Hepatocyte (in vitro differentiated cells): Measurements from ENCODE around the gene C5orf47. TPM values are rescaled to one million over a fixed set of nuclear protein-coding genes. Genes with fewer than 3 reads are reported as not detected.

ENCODE experiments used
- DNase-seq: peaks from one replicate; pipeline ENCODE4 v3.0.0-alpha.2; 2016; ENCODE audit warnings: low spot score
- H2AFZ ChIP-seq: fragments of 200-600 bp; sonication (generic); 2 replicates; pipeline ENCODE4 v1.6.0; 2016; ENCODE audit warnings: antibody characterized with exemption, mild to moderate bottlenecking
- H3K27ac ChIP-seq: fragments of 200-600 bp; sonication (generic); 2 replicates; pipeline ENCODE4 v1.5.1; 2016; ENCODE audit warnings: mild to moderate bottlenecking
- H3K27me3 ChIP-seq: fragments of 200-600 bp; sonication (generic); 2 replicates; pipeline ENCODE4 v1.6.1; 2016
- H3K36me3 ChIP-seq: fragments of 200-600 bp; sonication (generic); replicated peaks from 2 replicates; pipeline ENCODE4 v1.5.1; 2016; ENCODE audit warnings: low read depth; ENCODE audit not compliant: insufficient read depth
- H3K4me1 ChIP-seq: fragments of 200-600 bp; sonication (generic); 2 replicates; pipeline ENCODE4 v1.5.1; 2016; ENCODE audit warnings: mild to moderate bottlenecking, moderate library complexity; ENCODE audit not compliant: insufficient read depth
- H3K4me2 ChIP-seq: fragments of 200-600 bp; sonication (generic); 2 replicates; pipeline ENCODE4 v1.6.0; 2016
- H3K4me3 ChIP-seq: fragments of 200-600 bp; sonication (generic); 2 replicates; pipeline ENCODE4 v1.5.1; 2016; ENCODE audit warnings: mild to moderate bottlenecking
- H3K79me2 ChIP-seq: fragments of 200-600 bp; sonication (generic); 2 replicates; pipeline ENCODE4 v1.6.0; 2017; ENCODE audit warnings: mild to moderate bottlenecking
- H3K9me2 ChIP-seq: fragments of 200-600 bp; sonication (generic); replicated peaks from 2 replicates; pipeline ENCODE4 v1.6.0; 2017; ENCODE audit warnings: mild to moderate bottlenecking; ENCODE audit not compliant: insufficient read depth
- H3K9me3 ChIP-seq: fragments of 200-600 bp; sonication (generic); 2 replicates; pipeline ENCODE4 v1.5.1; 2016; ENCODE audit warnings: low read depth, mild to moderate bottlenecking
- H4K20me1 ChIP-seq: fragments of 200-600 bp; sonication (generic); 2 replicates; pipeline ENCODE4 v1.6.0; 2016; ENCODE audit warnings: mild to moderate bottlenecking; ENCODE audit not compliant: insufficient read depth, poor library complexity, severe bottlenecking
- EZH2 ChIP-seq: fragments of 200-600 bp; sonication (generic); IDR thresholded peaks from 2 replicates; pipeline ENCODE4 v1.6.1; 2016; ENCODE audit warnings: antibody characterized with exemption, mild to moderate bottlenecking, borderline replicate concordance
- EZH2phosphoT487 ChIP-seq: fragments of 200-600 bp; sonication (generic); IDR thresholded peaks from one replicate; pipeline ENCODE4 v1.6.1; 2018; ENCODE audit warnings: antibody characterized with exemption, mild to moderate bottlenecking, low read depth, moderate library complexity; ENCODE audit not compliant: unreplicated experiment, severe bottlenecking
- WGBS: methylation state at CpG from one replicate; pipeline ENCODE4 v1.1.6; 2016; ENCODE audit warnings: low lambda C conversion rate; ENCODE audit errors: missing lambda C conversion rate; 5-methylcytosine and 5-hydroxymethylcytosine counted together
- polyA plus RNA-seq: library from polyadenylated mRNA; unstranded; fragments of >200 nt; fragmentation: Nextera tagmentation; extraction: Ambion mirVana; gene quantifications from 2 replicates; pipeline ENCODE4 v1.2.1, GENCODE V29; 2016
- total RNA-seq: library from RNA; depleted of rRNA; stranded (reverse); fragments of >200 nt; gene quantifications from 2 replicates; pipeline ENCODE4 v1.2.3, GENCODE V29; 2014
- TF ChIP-seq, protein P1 (sequence below): fragments of 200-600 bp; sonication (generic); IDR thresholded peaks from 2 replicates; pipeline ENCODE4 v1.5.1; 2016; ENCODE audit warnings: antibody characterized with exemption, mild to moderate bottlenecking; ENCODE audit not compliant: poor library complexity

The C5orf47 gene
- total and polyA plus RNA-seq, 2 experiments from 2014 or later: 0.07 to 0.28 TPM

DNA sequence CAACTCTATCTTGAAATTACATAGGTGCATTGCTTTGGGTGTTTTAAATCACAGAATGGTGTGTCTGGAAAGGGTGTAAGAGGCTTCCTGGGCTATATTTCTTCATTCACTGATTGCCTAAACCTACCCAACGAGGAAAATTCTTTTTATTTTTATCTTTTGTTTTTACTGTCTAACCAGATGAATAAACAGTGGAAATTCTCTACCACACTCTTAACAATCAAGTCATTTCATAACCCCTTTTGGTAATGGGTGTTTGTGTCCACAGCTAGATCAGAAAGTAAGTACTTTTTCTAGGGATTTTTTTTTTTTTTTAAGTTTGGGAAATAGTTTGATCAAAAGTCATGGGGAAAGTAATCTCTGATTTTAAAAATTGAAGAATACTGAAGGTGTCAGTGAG lies 27.6 kb upstream of the C5orf47 start:
- no peaks in the 10 kb centered on the region for H3K36me3 ChIP-seq
- H3K9me3 ChIP-seq: no peaks in the 10 kb centered on the region
- no peaks in the 10 kb centered on the region for H3K27me3 ChIP-seq
- H2AFZ ChIP-seq: no peak overlapping the region
- no peak overlapping the region for H3K27ac ChIP-seq
- H3K9me2 ChIP-seq: no peaks in the 10 kb centered on the region
- H4K20me1 ChIP-seq: no peaks in the 10 kb centered on the region
- no peak for DNase-seq
- TF ChIP-seq EZH2: no peak
- TF ChIP-seq, protein P1, sequence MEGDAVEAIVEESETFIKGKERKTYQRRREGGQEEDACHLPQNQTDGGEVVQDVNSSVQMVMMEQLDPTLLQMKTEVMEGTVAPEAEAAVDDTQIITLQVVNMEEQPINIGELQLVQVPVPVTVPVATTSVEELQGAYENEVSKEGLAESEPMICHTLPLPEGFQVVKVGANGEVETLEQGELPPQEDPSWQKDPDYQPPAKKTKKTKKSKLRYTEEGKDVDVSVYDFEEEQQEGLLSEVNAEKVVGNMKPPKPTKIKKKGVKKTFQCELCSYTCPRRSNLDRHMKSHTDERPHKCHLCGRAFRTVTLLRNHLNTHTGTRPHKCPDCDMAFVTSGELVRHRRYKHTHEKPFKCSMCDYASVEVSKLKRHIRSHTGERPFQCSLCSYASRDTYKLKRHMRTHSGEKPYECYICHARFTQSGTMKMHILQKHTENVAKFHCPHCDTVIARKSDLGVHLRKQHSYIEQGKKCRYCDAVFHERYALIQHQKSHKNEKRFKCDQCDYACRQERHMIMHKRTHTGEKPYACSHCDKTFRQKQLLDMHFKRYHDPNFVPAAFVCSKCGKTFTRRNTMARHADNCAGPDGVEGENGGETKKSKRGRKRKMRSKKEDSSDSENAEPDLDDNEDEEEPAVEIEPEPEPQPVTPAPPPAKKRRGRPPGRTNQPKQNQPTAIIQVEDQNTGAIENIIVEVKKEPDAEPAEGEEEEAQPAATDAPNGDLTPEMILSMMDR: no peak
- TF ChIP-seq EZH2phosphoT487: no peak
- no peaks in the 10 kb centered on the region for H3K79me2 ChIP-seq
- H3K4me1 ChIP-seq: peaks cover 3% of the 10 kb centered on the region
- H3K4me3 ChIP-seq: no peak overlapping the region
- 75% methylated on average over 1 of the region's 1 CpG for WGBS
- no peak overlapping the region for H3K4me2 ChIP-seq

DNA sequence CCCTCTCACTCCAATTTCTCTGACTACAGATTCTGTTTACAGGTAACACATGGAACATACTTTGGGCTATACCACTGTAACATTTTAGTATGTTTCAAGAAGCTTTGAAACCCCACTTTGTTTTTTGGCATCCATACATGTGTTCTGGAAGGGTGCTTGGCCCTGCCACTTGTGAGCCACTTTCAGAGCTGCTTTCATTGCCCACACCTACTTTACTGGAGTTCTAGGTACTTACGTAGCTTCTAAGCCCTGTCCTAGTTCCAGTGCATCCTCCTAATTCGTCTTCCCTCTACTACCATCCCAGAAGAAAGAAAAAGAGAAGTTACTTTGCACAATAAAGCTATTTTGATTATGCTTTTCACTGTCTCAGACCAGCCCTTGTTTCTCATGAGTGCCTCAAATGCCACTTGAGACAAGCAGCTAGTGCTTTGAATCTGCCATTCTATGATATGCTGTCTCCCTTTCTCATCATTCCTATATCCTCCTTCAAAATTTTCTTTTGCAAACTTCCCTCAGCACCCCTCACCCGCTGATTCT lies 26.5 kb upstream of the C5orf47 start:
- no peaks in the 10 kb centered on the region for H3K9me2 ChIP-seq
- H2AFZ ChIP-seq: peak overlapping the region; percentile 1
- H4K20me1 ChIP-seq: no peaks in the 10 kb centered on the region
- peak overlapping the region; percentile 85 for H3K27ac ChIP-seq
- 91% methylated on average over 3 of the region's 3 CpGs for WGBS
- peak overlapping the region; percentile 69 for H3K4me2 ChIP-seq
- H3K27me3 ChIP-seq: no peaks in the 10 kb centered on the region
- no peaks in the 10 kb centered on the region for H3K79me2 ChIP-seq
- H3K4me3 ChIP-seq: no peak overlapping the region
- H3K4me1 ChIP-seq: peaks cover 3% of the 10 kb centered on the region
- no peak for TF ChIP-seq EZH2phosphoT487
- TF ChIP-seq EZH2: no peak
- TF ChIP-seq, protein P1: no peak
- no peaks in the 10 kb centered on the region for H3K36me3 ChIP-seq
- no peak for DNase-seq
- no peaks in the 10 kb centered on the region for H3K9me3 ChIP-seq

DNA sequence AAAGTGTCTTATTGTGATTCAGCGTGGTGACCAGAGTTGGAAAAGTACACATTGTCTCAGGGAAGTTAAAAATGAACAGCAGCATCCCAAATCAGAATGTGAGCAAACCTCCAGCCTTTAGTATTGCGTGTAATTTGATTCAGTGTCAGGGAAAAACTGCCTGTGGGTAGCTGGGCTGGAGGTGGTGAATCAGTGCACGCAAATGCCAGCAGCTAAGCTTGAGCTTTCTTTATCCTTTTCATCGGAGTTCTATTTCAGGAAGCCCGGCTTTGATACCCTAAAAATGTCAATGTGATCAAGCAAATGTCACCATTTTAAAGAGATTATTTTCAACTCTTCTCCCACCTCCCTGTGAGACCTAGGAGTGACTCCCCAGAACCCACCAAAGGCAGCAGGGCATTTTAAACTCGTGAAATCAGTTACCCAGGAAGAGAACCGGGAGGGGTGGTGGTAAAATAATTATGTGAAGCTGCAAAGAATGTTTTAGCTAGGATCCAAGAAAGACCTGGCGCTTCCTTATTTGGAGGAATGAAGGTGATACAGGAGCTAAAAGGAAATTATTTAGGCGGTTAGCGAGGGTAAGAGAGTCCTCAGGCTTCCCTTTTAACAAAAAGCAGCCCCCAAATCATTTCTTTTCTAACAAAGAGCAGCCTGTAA lies 25.7 kb upstream of the C5orf47 start:
- DNase-seq: no peak
- peak overlapping the region; percentile 69 for H3K4me2 ChIP-seq

More for the DNA sequence above, 25.7 kb upstream of the C5orf47 start:
- H3K79me2 ChIP-seq: no peaks in the 10 kb centered on the region
- H3K9me2 ChIP-seq: no peaks in the 10 kb centered on the region
- peaks cover 3% of the 10 kb centered on the region for H3K4me1 ChIP-seq
- no peaks in the 10 kb centered on the region for H4K20me1 ChIP-seq
- peak overlapping the region; percentile 85 for H3K27ac ChIP-seq
- 40% methylated on average over 10 of the region's 10 CpGs for WGBS
- no peaks in the 10 kb centered on the region for H3K36me3 ChIP-seq
- no peaks in the 10 kb centered on the region for H3K27me3 ChIP-seq
- peak overlapping the region; percentile 18 for H3K4me3 ChIP-seq
- TF ChIP-seq, protein P1: no peak
- TF ChIP-seq EZH2: no peak
- TF ChIP-seq EZH2phosphoT487: no peak
- H2AFZ ChIP-seq: peak overlapping the region; percentile 1
- H3K9me3 ChIP-seq: no peaks in the 10 kb centered on the region
